ENCODE results near the gene MYH11.
"Not testable (repeated sequence)": the region's sequence is repeated elsewhere in the genome, so short reads cannot be mapped to it uniquely, and the experiment has no call there.

MYH11 gene

GRCh38 chr16:15747937-15748336 lies 108.9 kb downstream of the MYH11 start:
- no peak for DNase-seq

DNA sequence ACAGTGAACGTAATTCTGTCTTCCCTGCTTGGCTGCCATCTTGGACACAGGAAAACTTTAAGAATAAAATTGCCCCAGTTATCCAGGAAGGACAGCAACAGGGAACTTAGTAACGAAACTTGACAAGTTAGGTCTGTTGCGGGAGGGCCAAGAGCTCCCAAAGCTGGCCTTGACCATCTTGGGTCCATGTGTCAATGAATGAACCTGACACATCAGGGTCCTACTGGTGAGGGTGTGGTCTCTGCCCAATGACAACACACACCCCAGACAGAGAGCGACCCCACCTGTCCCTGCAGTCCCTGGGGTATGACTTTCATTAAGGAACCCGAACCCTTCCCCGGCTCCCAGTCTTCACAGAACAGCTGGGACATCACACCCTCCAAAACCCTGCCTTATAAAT lies 110.5 kb downstream of the MYH11 start:
- DNase-seq, result no peak

DNA sequence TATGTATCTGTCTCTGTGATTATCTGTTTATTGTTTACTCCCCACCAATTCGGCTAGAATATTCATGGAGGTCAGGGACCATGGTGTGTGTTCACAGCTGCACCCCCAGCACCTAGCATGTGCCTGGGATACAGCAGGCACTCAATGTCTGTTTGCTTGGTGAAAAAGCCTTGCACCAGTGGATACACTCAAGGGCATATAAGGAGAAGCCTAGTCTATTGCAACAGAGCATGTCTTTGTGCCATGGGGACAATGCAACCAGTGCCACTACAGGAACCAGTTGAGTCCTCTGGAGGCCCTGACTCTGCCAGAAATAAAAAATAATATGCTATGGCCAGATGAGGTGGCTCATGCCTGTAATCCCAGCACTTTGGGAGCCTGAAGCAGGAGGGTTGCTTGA lies 113.2 kb downstream of the MYH11 start:
- no peak for DNase-seq

DNA sequence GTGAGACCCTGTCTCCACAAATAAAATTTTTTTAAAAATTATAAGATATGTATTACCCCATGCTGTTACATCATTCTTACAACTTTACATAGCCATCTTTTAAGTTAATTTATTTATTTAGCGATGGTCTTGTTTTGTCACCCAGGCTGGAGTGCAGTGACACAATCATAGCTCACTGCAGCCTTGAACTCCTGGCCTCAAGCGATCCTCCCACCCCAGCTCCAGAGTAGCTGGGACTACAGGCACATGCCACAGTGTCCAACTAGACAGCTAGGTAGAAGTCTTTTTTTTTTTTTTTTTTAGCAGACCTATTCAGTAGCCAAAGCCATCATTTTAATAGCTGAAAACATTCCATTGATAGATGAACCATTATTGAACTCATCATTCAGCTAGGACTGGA lies 114.1 kb downstream of the MYH11 start:
- no peak for DNase-seq

DNA sequence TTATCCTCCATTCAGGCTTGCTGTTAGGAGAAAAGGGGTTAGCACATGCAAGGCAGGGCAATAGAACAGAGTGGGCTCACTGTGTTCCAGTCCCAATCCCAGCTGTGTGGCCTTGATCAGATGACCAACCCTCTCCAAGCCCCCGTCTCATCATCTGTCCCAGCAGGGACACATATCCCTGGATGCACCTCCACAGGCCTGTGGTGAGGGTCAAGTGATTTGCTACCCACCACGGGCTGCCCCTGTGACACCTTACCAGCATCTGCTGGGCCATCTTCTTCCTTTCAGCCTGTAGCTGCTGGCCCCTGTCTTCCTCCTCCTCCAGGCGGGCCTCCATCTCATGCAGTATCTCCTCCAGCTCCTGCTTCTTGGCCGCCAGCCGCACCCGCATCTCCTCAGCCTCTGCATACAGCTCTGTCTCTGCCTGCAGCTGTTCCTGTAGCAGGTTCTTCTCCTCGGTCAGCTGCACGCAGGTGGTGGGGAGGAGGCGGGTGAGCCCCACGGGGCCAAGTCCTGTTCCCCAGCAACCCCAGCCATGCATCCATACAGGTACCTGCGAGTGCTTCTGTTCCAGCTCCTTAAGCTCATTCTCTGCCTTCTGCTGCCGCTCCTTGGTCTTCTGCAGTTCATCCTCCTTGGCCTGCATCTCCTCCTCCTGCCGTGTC lies 115.5 kb downstream of the MYH11 start:
- no peak for DNase-seq

DNA sequence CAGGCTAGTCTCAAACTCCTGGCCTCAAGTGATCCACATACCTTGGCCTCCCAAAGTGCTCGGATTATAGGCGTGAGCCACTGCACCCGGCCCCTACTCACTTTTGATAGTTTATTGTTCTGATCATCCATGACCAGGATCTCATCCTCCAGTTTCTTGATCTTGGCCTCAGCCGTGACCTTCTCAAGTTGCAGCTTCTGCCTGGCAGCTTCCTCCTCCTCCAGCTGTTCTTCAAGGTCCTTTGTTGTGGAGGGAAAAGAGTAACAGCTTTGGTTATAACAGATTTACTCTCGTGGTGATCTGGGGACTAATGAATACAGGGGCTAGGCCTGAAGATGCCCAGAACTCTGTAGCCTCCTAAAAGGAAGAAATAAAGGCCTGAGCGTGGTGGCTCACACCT lies 116.9 kb downstream of the MYH11 start:
- no peak for DNase-seq

DNA sequence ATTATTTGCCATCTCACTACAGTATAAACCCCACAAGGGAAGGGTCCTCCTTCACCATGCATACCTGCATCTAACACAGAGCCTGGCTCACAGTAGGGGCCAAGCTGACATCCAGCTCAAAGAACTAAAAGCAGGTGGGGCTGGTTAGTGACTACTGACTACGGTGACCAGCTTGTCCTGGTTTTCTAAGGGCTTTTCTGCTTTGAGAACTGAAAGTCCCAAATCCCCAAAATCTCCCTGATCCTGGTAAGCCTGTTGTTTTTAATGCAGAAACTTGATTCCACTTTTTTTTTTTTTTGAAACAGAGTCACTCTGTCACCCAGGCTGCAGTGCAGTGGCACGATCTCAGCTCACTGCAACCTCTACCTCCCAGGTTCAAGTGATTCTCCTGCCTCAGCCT lies 117.4 kb downstream of the MYH11 start:
- no peak for DNase-seq

DNA sequence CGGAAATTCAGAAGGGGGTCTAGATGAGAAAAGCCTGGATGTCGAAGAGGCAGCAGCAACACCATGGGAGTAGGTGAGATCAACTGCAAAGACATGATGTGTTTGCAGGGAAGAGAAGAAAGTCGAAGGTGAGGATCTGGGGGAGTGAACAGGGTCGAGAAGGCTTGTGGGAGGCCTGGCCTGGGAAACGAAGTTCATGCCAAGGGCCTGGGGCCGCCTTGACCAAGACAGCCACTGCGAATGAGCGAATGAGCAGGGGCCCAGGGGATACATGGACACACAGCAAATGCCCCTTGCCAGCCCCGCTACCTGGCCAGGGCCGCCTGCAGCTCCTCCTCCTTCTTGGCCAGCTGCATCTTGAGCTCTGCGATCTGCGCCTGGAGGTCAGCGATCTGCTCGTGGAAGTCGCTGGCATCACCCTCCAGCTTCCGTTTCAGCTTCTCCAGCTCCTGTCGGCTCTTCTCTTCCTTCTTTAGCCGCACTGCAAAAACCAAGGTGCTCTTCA lies 119.6 kb downstream of the MYH11 start:
- DNase-seq, result no peak

DNA sequence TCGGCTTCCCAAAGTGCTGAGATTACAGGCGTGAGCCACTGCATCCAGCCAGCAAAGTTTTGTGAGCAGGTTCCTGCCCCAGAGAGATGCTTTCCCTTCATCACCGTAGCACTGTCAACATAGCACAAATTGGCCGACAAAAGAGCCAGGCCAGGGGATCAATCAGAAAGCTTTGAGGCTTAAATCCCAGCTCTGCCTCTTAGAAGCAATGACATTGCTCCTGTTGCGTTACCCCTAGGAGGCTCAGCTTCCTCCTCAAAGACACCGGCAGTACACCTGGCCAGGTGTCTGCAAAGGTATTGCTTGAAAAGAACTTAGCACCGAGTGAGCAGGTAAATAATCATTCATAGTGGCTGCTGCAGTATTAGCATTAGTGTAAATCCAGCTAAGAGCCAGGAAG lies 120.3 kb downstream of the MYH11 start:
- no peak for DNase-seq

GRCh38 chr16:15735610-15736009 lies 121.2 kb downstream of the MYH11 start:
- no peak for DNase-seq

GRCh38 chr16:15732416-15732815 lies 124.4 kb downstream of the MYH11 start:
- DNase-seq, result no peak

DNA sequence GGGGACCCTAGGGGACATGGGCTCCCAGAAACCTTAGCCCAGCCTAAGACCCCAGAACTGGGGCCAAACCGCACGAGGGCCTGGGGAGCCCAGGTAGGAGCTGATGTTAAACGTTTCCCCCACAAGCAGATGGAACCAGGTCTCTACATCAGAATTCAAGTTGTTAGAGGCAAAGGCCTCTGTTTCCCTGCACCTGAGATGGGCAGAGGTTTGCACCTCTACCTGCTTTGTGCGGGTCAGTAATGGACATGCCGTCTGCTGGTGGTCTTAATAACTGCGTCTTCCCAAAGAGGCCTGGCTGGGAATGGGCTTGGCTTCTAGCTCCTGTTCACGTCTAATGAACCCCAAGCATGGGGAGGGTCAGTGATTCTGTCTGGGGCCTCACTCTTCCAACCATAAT lies 127.7 kb downstream of the MYH11 start:
- no peak for DNase-seq

DNA sequence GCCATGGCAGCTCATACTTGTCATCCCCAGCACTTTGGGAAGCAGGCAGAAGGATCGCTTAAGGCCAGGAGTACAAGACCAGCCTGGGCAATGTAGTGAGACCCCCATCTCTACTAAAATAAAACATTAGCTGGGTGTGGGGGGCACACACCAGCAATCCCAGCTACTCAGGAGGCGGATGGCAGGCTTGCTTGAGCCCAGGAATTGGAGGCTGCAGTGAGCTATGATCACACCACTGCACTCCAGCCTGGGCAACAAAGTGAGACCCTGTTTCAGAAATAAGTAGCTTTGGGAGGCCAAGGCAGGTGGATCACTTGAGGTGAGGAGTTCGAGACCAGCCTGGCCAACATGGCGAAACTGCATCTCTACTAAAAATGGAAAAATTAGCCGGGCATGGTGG lies 129.1 kb downstream of the MYH11 start:
- DNase-seq, result not testable (repeated sequence)

DNA sequence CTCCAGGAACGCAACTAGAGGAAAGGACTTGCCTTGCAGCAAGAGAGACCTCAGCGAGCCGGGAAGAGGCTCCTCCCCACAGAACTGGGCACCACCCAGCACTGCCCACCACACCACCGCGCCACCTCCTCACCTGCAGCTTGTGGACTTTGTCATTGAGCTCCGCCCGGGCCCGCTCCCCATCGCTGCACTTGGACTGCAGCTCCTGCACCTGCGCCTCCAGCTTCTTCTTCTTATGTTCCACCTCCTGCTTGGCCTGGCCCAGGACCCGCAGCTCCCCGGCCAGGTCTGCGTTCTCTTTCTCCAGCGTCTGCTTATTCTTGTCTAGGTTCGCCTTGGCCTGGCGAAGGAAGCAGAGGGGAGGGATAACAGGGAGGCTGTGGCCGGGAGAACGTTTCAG lies 130.1 kb downstream of the MYH11 start:
- no peak for DNase-seq

DNA sequence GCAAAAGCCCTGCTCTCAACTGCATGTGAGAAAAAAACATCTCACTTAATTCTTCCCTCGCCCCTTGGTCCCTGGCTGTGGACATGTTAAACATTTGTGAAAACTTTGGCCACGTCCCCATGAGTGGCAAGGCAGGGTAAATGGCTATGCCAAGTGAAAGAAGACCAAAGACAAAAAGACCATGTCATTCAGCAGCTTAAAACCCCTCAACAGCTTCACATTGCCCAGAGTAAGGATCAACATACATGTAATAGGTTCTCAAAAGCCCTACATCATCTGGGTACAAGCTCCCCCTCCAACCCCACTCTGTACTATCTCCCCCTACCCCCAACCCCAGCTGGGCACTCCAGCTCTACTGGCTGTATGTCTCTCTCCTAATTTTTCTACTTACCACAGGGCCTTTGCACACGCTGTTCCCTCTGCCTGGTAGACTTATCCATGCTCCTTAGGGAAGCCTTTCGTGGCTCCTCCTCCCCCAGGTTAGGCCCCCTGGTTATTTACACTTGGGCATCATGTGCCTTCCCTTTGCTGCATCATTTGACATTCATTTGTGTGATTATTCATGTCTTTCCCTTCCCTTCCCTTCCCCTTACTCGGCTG lies 131.1 kb downstream of the MYH11 start:
- no peak for DNase-seq

GRCh38 chr16:15723808-15724207 lies 133.0 kb downstream of the MYH11 start:
- DNase-seq, result no peak

- no peak for DNase-seq
Measured at GRCh38 chr16:15721018-15721417, 135.8 kb downstream of the MYH11 start.

- no peak for DNase-seq
Measured at GRCh38 chr16:15716694-15717447, 140.0 kb downstream of the MYH11 start.

DNA sequence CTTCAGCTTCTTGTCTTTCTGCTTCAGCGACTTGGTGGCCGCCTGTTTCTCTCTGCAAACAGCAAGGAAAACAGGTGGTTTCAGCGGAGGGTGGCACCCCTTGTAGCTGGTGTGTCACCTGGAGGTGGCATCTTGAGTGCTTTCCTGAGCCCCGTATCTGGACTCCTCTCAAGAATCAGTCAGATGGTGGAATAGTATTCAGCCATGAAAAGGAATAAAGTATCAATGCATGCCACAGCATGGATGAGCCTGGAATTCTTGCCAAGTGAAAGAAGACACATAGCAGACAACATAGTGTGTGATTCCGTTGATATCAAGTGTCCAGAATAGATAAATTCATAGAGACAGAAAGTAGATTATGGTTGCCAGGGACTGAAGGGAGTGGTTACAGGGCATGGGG lies 141.6 kb downstream of the MYH11 start:
- DNase-seq, result no peak

DNA sequence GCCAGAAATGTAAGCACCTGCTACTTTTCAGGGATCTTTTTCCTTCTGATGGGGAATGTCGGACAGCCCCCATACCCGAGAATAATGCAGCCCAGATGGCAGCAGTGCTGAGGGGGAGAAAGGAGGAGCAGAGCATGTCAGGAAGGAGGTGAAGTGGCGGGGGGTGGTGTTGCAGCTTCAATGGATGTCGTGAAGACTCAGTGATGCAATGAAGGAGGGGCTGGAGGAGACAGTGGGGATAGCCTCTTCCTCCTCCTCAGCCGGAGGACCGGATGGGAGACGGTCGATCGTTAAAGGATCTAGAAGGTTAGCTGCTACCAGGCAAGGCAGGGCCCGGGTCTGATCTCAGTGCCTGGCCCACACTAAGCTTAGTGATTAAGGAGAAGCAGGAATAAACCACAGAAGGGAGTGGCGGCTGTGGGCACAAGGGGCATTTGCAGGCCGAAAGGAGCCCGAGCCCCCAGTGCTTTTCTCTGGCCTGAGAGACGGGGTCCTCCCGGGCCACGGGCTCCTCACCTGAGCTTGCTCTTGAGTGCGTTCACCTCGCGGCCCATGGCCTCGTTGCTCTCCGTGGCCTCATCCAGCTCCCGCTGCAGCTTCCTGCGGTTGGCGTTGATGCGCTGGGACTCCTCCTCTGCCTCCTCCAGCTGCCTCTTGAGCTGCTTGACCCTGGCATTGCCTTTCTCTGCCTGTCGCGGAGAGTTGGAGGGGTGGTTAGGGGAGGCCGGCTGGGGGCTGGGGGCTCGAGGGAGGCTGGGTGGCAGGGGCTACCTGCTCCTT lies 142.2 kb downstream of the MYH11 start:
- no peak for DNase-seq

DNA sequence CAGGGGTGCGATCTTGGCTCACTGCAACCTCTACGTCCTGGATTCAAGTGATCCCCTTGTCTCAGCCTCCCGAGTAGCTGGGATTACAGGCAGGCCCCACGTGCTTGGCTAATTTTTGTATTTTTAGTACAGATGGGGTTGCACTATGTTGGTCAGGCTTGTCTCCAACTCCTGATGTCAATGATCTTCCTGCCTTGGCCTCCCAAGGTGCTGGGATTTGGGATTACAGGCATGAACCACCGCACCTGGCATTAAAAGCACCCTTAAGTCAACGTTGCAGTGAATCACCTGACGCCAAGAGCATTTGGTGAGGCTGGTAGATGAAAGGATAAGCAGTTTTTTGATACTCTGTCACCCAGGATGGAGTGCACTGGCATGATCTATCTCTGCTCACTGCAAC lies 147.8 kb downstream of the MYH11 start:
- DNase-seq, result no peak

DNA sequence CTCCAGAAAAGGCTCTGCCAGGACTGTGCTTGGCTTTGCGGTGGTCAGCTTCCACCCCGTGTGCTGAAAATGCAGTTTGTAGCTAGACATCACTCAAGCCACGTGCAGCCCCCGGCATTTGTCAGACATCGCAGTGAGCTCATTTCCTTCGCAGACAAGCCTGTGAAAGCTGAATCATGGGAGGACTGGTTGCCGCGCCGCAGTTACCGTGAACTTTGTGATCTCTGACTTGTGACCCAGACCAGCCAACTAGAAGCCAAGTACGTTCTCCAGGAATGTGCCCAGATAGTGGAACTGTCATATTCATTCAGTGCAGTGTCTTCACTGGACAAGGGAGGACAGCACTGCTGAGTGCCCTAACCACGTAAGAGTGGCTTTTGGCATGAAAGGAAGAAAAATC lies 148.7 kb downstream of the MYH11 start:
- DNase-seq, result no peak

DNA sequence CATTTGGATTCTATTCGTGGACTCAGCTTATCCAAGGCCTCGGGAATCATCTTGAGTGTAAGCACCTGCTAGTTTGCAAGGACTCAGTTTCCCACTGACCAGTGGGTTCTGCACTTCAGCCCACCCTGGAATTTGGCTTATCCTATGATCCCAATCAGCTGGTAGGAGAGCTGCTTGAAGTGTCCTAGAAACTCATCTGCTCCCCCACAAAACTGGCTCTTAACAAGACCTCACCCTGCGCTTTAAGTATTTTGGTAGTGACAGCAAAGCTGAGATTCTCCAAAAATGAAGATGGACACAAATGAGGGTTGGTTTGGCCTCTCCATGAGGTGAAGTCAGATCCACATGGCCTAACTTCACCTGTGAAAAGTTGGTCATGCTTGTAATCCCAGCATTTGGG lies 149.5 kb downstream of the MYH11 start:
- no peak for DNase-seq

Data from NCI-H748 treated with DMSO at 0.1 percent for 48 hours (cell line).